HG02981 (cell line): ENCODE results near the gene HIPK2.

Source experiments
- ATAC-seq: cut with Tn5 transposase; IDR thresholded peaks from one replicate; pipeline ENCODE4 v1.9.1; 2021; ENCODE audit warnings: mild to moderate bottlenecking, moderate library complexity; ENCODE audit not compliant: unreplicated experiment

Gene HIPK2

GRCh38 chr7:139523968-139524815 is 253.6 kb downstream of the HIPK2 start:
- no peak for ATAC-seq

GRCh38 chr7:139523199-139523941 is 254.4 kb downstream of the HIPK2 start, which contains the start of gene CLEC2L:
Gene CLEC2L, plus strand, starts transcription at chr7:139523685. Its CDS starts 243 bp downstream, at chr7:139523928.
- no peak for ATAC-seq

GRCh38 chr7:139522830-139523198 is 255.0 kb downstream of the HIPK2 start:
- ATAC-seq = no peak

GRCh38 chr7:139521439-139521838 is 256.4 kb downstream of the HIPK2 start:
- no peak for ATAC-seq

GRCh38 chr7:139515266-139515665 is 262.5 kb downstream of the HIPK2 start:
- ATAC-seq = no peak
